Left lobe of liver (tissue), 2 donors: ENCODE data around the gene GPS2. TPM values are rescaled to one million over a fixed set of nuclear protein-coding genes. Genes with fewer than 3 reads are reported as not detected.

Experiments
- ATAC-seq: fragments of 200-7000 bp; cut with Tn5 transposase; one replicate; pipeline ENCODE4 v1.9.1; 2020; ENCODE audit warnings: mild to moderate bottlenecking, moderate library complexity
- DNase-seq: peaks from one replicate; pipeline ENCODE4 v3.0.0-alpha.2; 2020; ENCODE audit warnings: low spot score
- total RNA-seq: library from RNA; stranded (reverse); gene quantifications from one replicate; pipeline ENCODE4 v1.2.1, GENCODE V29; 2021
- donor health status: DM: no; HTN: no; CAD: no; lungs with moderate emphysema.
- donor health status: DM: no; HTN: yes; CAD: no.

The GPS2 gene
- total RNA-seq, 1 donor from 2014 or later: 21.2 TPM

GRCh38 chr17:7262935-7263800, 52.0 kb downstream of the GPS2 start:
- ATAC-seq (no peak), DNase-seq (no peak)

Other genes with a start within 250 kb of the GPS2 start
- gene CLEC10A, start 235.1 kb downstream of the GPS2 start, total RNA-seq: 1.1 TPM
- 442 TPM for gene ASGR2, start 200.5 kb downstream of the GPS2 start, total RNA-seq
- gene ASGR1, start 136.0 kb downstream of the GPS2 start, total RNA-seq: 526 TPM
- gene DLG4, start 95.5 kb downstream of the GPS2 start, total RNA-seq: 5.5 TPM
- gene ACADVL, start 95.4 kb downstream of the GPS2 start, total RNA-seq: 1,044 TPM
- gene DVL2, start 80.8 kb downstream of the GPS2 start, total RNA-seq: 10.0 TPM
- 16.5 TPM for gene PHF23, start 75.9 kb downstream of the GPS2 start, total RNA-seq
- gene GABARAP, start 72.9 kb downstream of the GPS2 start, total RNA-seq: 235 TPM
- 35.1 TPM for gene CTDNEP1, start 63.6 kb downstream of the GPS2 start, total RNA-seq
- 27.5 TPM for gene ELP5, start 63.1 kb downstream of the GPS2 start, total RNA-seq
- gene CLDN7, start 52.9 kb downstream of the GPS2 start, total RNA-seq: 20.5 TPM
- 0.48 TPM for gene SLC2A4, start 33.6 kb downstream of the GPS2 start, total RNA-seq
- 0.81 TPM for gene YBX2, start 20.7 kb downstream of the GPS2 start, total RNA-seq
- gene EIF5A, start 7.7 kb downstream of the GPS2 start, total RNA-seq: 242 TPM
- gene NEURL4, start 14.0 kb upstream of the GPS2 start, total RNA-seq: 17.0 TPM
- gene ACAP1, start 21.2 kb upstream of the GPS2 start, total RNA-seq: 3.4 TPM
- 2.6 TPM for gene KCTD11, start 36.8 kb upstream of the GPS2 start, total RNA-seq
- not detected for gene TMEM95, start 39.8 kb upstream of the GPS2 start, total RNA-seq
- gene TNK1, start 65.7 kb upstream of the GPS2 start, total RNA-seq: 5.2 TPM
- gene PLSCR3, start 79.2 kb upstream of the GPS2 start, total RNA-seq: 7.0 TPM
- gene TMEM256, start 88.7 kb upstream of the GPS2 start, total RNA-seq: 80.1 TPM
- 3.9 TPM for gene NLGN2, start 92.5 kb upstream of the GPS2 start, total RNA-seq
- gene SPEM1, start 105.0 kb upstream of the GPS2 start, total RNA-seq: not detected
- gene SPEM2, start 110.3 kb upstream of the GPS2 start, total RNA-seq: not detected
- gene SPEM3, start 113.5 kb upstream of the GPS2 start, total RNA-seq: not detected
- 4.0 TPM for gene TMEM102, start 120.1 kb upstream of the GPS2 start, total RNA-seq
- gene FGF11, start 124.2 kb upstream of the GPS2 start, total RNA-seq: 0.86 TPM
- 10.9 TPM for gene CHRNB1, start 129.7 kb upstream of the GPS2 start, total RNA-seq
- 7.9 TPM for gene ZBTB4, start 164.3 kb upstream of the GPS2 start, total RNA-seq
- gene SLC35G6, start 166.1 kb upstream of the GPS2 start, total RNA-seq: not detected
- 55.9 TPM for gene POLR2A, start 169.0 kb upstream of the GPS2 start, total RNA-seq
- gene TNFSF12, start 233.7 kb upstream of the GPS2 start, total RNA-seq: 9.3 TPM
- 5.9 TPM for gene TNFSF13, start 243.4 kb upstream of the GPS2 start, total RNA-seq
- gene SENP3, start 246.6 kb upstream of the GPS2 start, total RNA-seq: 14.1 TPM